ENCODE results near the gene DBT. TPM values are rescaled to one million over a fixed set of nuclear protein-coding genes. Genes with fewer than 3 reads are reported as not detected.

DBT gene
- total RNA-seq, 1 experiment from 2014 or later: 14.1 TPM

- POLR2A ChIA-PET: no interaction called here
- intact Hi-C loops (cut with micrococcal nuclease; ENCODE audit: unreplicated experiment): no loop called here
- no peaks in the 10 kb centered on the region for H3K9me3 Mint-ChIP-seq (ENCODE audit: unreplicated experiment)
Measured at GRCh38 chr1:100240631-100241030, 9.0 kb downstream of the DBT start.

GRCh38 chr1:100239961-100240360 is 9.7 kb downstream of the DBT start:
- no peak overlapping the region for H3K27ac Mint-ChIP-seq (ENCODE audit: unreplicated experiment)
- ChIA-PET CTCF (no interaction called here), POLR2A (no interaction called here)
- Histone ChIP-seq H3K36me3 (ENCODE audit: control insufficient read depth, insufficient read depth, low read length) (no peaks in the 10 kb centered on the region), H3K9me3 (no peaks in the 10 kb centered on the region), H3K4me1 (no peaks in the 10 kb centered on the region), H3K4me3 (ENCODE audit: low read depth, low read length) (no peak overlapping the region), H3K27me3 (replicated peaks; ENCODE audit: control insufficient read depth, insufficient read depth, low read length) (no peaks in the 10 kb centered on the region)
- H3K27me3 Mint-ChIP-seq (ENCODE audit: insufficient read depth, unreplicated experiment): no peaks in the 10 kb centered on the region
- no peak for TF ChIP-seq CTCF (IDR thresholded peaks at IDR 0.05; ENCODE audit: insufficient read depth in 1 of 2, low read depth in 1 of 2, low read length in 1 of 2, severe bottlenecking in 1 of 2, unreplicated experiment in 1 of 2)
- H3K4me3 Mint-ChIP-seq (ENCODE audit: unreplicated experiment): no peak overlapping the region
- H3K4me1 Mint-ChIP-seq (ENCODE audit: low read depth, unreplicated experiment): no peaks in the 10 kb centered on the region
- no peaks in the 10 kb centered on the region for H3K9me3 Mint-ChIP-seq (ENCODE audit: unreplicated experiment)
- no TSS peak for BruUV-seq (replicated peaks)
- H3K36me3 Mint-ChIP-seq (ENCODE audit: insufficient read depth, unreplicated experiment): peaks cover 19% of the 10 kb centered on the region
- DNase-seq: no peak
- intact Hi-C loops (cut with micrococcal nuclease; ENCODE audit: unreplicated experiment): no loop called here

More at GRCh38 chr1:100240631-100241030, 9.0 kb downstream of the DBT start:
- Mint-ChIP-seq H3K27ac (ENCODE audit: unreplicated experiment) (no peak overlapping the region), H3K4me3 (ENCODE audit: unreplicated experiment) (no peak overlapping the region), H3K4me1 (ENCODE audit: low read depth, unreplicated experiment) (no peaks in the 10 kb centered on the region), H3K27me3 (ENCODE audit: insufficient read depth, unreplicated experiment) (no peaks in the 10 kb centered on the region), H3K36me3 (ENCODE audit: insufficient read depth, unreplicated experiment) (peaks cover 19% of the 10 kb centered on the region)
- no peak for TF ChIP-seq CTCF (IDR thresholded peaks at IDR 0.05; ENCODE audit: insufficient read depth in 1 of 2, low read depth in 1 of 2, low read length in 1 of 2, severe bottlenecking in 1 of 2, unreplicated experiment in 1 of 2)
- no peak for DNase-seq
- no peaks in the 10 kb centered on the region for H3K9me3 ChIP-seq
- no peaks in the 10 kb centered on the region for H3K27me3 ChIP-seq (replicated peaks; ENCODE audit: control insufficient read depth, insufficient read depth, low read length)
- no peaks in the 10 kb centered on the region for H3K36me3 ChIP-seq (ENCODE audit: control insufficient read depth, insufficient read depth, low read length)
- BruUV-seq (replicated peaks): no TSS peak
- CTCF ChIA-PET: no interaction called here
- no peak overlapping the region for H3K4me3 ChIP-seq (ENCODE audit: low read depth, low read length)
- H3K4me1 ChIP-seq: no peaks in the 10 kb centered on the region

GRCh38 chr1:100237091-100237490 is 12.5 kb downstream of the DBT start:
- no peak overlapping the region for H3K4me3 ChIP-seq (ENCODE audit: low read depth, low read length)
- ChIA-PET POLR2A (no interaction called here), CTCF (no interaction called here)
- no peak for DNase-seq
- no peaks in the 10 kb centered on the region for H3K4me1 Mint-ChIP-seq (ENCODE audit: low read depth, unreplicated experiment)
- H3K27me3 Mint-ChIP-seq (ENCODE audit: insufficient read depth, unreplicated experiment): no peaks in the 10 kb centered on the region
- BruUV-seq (replicated peaks): no TSS peak
- H3K27me3 ChIP-seq (replicated peaks; ENCODE audit: control insufficient read depth, insufficient read depth, low read length): no peaks in the 10 kb centered on the region
- no peaks in the 10 kb centered on the region for H3K4me1 ChIP-seq
- no peaks in the 10 kb centered on the region for H3K9me3 ChIP-seq
- intact Hi-C loops (cut with micrococcal nuclease; ENCODE audit: unreplicated experiment): no loop called here
- peaks cover 10% of the 10 kb centered on the region for H3K36me3 Mint-ChIP-seq (ENCODE audit: insufficient read depth, unreplicated experiment)
- no peaks in the 10 kb centered on the region for H3K36me3 ChIP-seq (ENCODE audit: control insufficient read depth, insufficient read depth, low read length)
- TF ChIP-seq CTCF (IDR thresholded peaks at IDR 0.05; ENCODE audit: insufficient read depth in 1 of 2, low read depth in 1 of 2, low read length in 1 of 2, severe bottlenecking in 1 of 2, unreplicated experiment in 1 of 2): no peak
- no peaks in the 10 kb centered on the region for H3K9me3 Mint-ChIP-seq (ENCODE audit: unreplicated experiment)
- H3K27ac Mint-ChIP-seq (ENCODE audit: unreplicated experiment): no peak overlapping the region
- no peak overlapping the region for H3K4me3 Mint-ChIP-seq (ENCODE audit: unreplicated experiment)

Measured in Caco-2 (cell line).